SK-N-SH treated with all-trans-retinoic acid at 6 μM for 48 hours (cell line): ENCODE data around the gene C11orf58.

Experiments used
- ATAC-seq: fragments of 200-7000 bp; cut with Tn5 transposase; 3 replicates; pipeline ENCODE4 v1.9.1; 2020; ENCODE audit warnings: mild to moderate bottlenecking, moderate library complexity
- ARNTL ChIP-seq: fragments of 450-650 bp; formaldehyde crosslinking; IDR thresholded peaks from 2 replicates; pipeline ENCODE4 v1.5.0; 2020; ENCODE audit warnings: low read depth, mild to moderate bottlenecking, moderate library complexity, borderline replicate concordance
- BACH2 ChIP-seq: fragments of 250-450 bp; sonication (Bioruptor Pico); IDR thresholded peaks from 2 replicates; pipeline ENCODE4 v1.9.0; 2021; ENCODE audit warnings: mild to moderate bottlenecking, borderline replicate concordance
- CREB5 ChIP-seq: fragments of 250-450 bp; sonication (Bioruptor Pico); IDR thresholded peaks from 2 replicates; pipeline ENCODE4 v1.5.1; 2020; ENCODE audit warnings: low read depth, mild to moderate bottlenecking, moderate library complexity
- CSDC2 ChIP-seq: fragments of 250-450 bp; sonication (Bioruptor Pico); IDR thresholded peaks from 2 replicates; pipeline ENCODE4 v1.5.0; 2020; ENCODE audit warnings: mild to moderate bottlenecking, moderate library complexity
- CSRNP3 ChIP-seq: fragments of 250-450 bp; sonication (Bioruptor Pico); IDR thresholded peaks from 2 replicates; pipeline ENCODE4 v1.5.1; 2021; ENCODE audit warnings: mild to moderate bottlenecking, moderate library complexity
- ESRRG ChIP-seq: fragments of 250-450 bp; sonication (Bioruptor Pico); IDR thresholded peaks from 2 replicates; pipeline ENCODE4 v1.6.1; 2021; ENCODE audit warnings: mild to moderate bottlenecking
- GLIS3 ChIP-seq: fragments of 250-450 bp; sonication (Bioruptor Pico); IDR thresholded peaks from 2 replicates; pipeline ENCODE4 v1.5.0; 2020; ENCODE audit warnings: mild to moderate bottlenecking, moderate library complexity
- ISL1 ChIP-seq: fragments of 250-450 bp; sonication (Bioruptor Pico); IDR thresholded peaks from 2 replicates; pipeline ENCODE4 v2.1.2; 2022; ENCODE audit warnings: mild to moderate bottlenecking, moderate library complexity
- OSR1 ChIP-seq: fragments of 250-450 bp; sonication (Bioruptor Pico); IDR thresholded peaks from 2 replicates; pipeline ENCODE4 v1.8.0; 2022; ENCODE audit warnings: moderate library complexity, mild to moderate bottlenecking, inconsistent platforms
- PATZ1 ChIP-seq: fragments of 250-450 bp; sonication (Bioruptor Pico); IDR thresholded peaks from 2 replicates; pipeline ENCODE4 v1.8.0; 2020; ENCODE audit warnings: mild to moderate bottlenecking, moderate library complexity, borderline replicate concordance
- PPARA ChIP-seq: fragments of 250-450 bp; sonication (Bioruptor Pico); IDR thresholded peaks from 2 replicates; pipeline ENCODE4 v1.5.0; 2020; ENCODE audit warnings: mild to moderate bottlenecking, borderline replicate concordance
- RARB ChIP-seq: fragments of 250-450 bp; sonication (Bioruptor Pico); IDR thresholded peaks from 2 replicates; pipeline ENCODE4 v1.8.0; 2021; ENCODE audit warnings: mild to moderate bottlenecking, moderate library complexity
- TOX ChIP-seq: fragments of 250-450 bp; sonication (Bioruptor Pico); IDR thresholded peaks from 2 replicates; pipeline ENCODE4 v1.8.0; 2021; ENCODE audit warnings: mild to moderate bottlenecking, moderate library complexity, borderline replicate concordance
- TSHZ2 ChIP-seq: fragments of 250-450 bp; sonication (Bioruptor Pico); IDR thresholded peaks from 2 replicates; pipeline ENCODE4 v1.5.0; 2020; ENCODE audit warnings: mild to moderate bottlenecking, moderate library complexity
- ZC3H10 ChIP-seq: fragments of 250-450 bp; sonication (Bioruptor Pico); IDR thresholded peaks from 2 replicates; pipeline ENCODE4 v1.5.1; 2021; ENCODE audit warnings: mild to moderate bottlenecking, moderate library complexity
- ZFP3 ChIP-seq: fragments of 250-450 bp; sonication (Bioruptor Pico); IDR thresholded peaks from 2 replicates; pipeline ENCODE4 v1.5.0; 2020; ENCODE audit warnings: mild to moderate bottlenecking, moderate library complexity
- ZFP30 ChIP-seq: fragments of 450-650 bp; formaldehyde crosslinking; IDR thresholded peaks from 2 replicates; pipeline ENCODE4 v1.5.0; 2022; ENCODE audit warnings: mild to moderate bottlenecking, moderate library complexity
- ZNF565 ChIP-seq: fragments of 450-650 bp; formaldehyde crosslinking; conservative IDR thresholded peaks from 2 replicates; pipeline ENCODE4 v1.5.0; 2020; ENCODE audit warnings: low read depth, mild to moderate bottlenecking, moderate library complexity
- ZNF70 ChIP-seq: fragments of 450-650 bp; formaldehyde crosslinking; IDR thresholded peaks from 2 replicates; pipeline ENCODE4 v1.5.0; 2020; ENCODE audit warnings: mild to moderate bottlenecking, moderate library complexity
- ZNF8 ChIP-seq: fragments of 450-650 bp; formaldehyde crosslinking; IDR thresholded peaks from 2 replicates; pipeline ENCODE4 v1.5.0; 2020; ENCODE audit warnings: mild to moderate bottlenecking, moderate library complexity
- TF ChIP-seq, protein P1 (sequence below): fragments of 250-450 bp; sonication (Bioruptor Pico); IDR thresholded peaks from 2 replicates; pipeline ENCODE4 v1.8.0; 2021; ENCODE audit warnings: low read depth, mild to moderate bottlenecking, moderate library complexity, borderline replicate concordance

Gene C11orf58

DNA sequence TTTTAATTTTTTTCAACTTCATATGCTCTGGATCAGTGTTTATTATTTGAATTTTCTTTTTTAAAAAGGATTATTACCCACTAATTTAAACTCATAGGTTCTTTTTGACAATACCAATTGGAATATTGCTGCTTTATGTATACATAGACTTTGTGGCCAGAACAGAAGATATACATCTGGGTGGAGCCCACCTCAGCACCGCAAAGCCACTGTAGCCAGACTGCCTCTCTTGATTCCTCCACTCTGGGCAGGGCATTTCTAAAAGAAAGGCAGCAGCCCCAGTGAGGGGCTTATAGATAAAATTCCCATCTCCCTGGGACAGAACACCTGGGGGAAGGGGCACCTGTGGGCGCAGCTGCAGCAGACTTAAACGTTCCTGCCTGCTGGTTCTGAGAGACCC, 10.6 kb upstream of the C11orf58 start:
- TF ChIP-seq GLIS3 (CRISPR knock-in tag) (no peak), CSDC2 (CRISPR knock-in tag) (no peak), ZNF70 (CRISPR knock-in tag) (no peak), ZNF565 (CRISPR knock-in tag) (no peak), PPARA (CRISPR knock-in tag) (no peak), ZFP30 (CRISPR knock-in tag) (no peak), ISL1 (no peak), ZC3H10 (CRISPR knock-in tag) (no peak), ZNF8 (CRISPR knock-in tag) (no peak), RARB (CRISPR knock-in tag) (no peak), ZFP3 (no peak), OSR1 (no peak), ESRRG (no peak), BACH2 (CRISPR knock-in tag) (no peak)
- TF ChIP-seq, protein P1, sequence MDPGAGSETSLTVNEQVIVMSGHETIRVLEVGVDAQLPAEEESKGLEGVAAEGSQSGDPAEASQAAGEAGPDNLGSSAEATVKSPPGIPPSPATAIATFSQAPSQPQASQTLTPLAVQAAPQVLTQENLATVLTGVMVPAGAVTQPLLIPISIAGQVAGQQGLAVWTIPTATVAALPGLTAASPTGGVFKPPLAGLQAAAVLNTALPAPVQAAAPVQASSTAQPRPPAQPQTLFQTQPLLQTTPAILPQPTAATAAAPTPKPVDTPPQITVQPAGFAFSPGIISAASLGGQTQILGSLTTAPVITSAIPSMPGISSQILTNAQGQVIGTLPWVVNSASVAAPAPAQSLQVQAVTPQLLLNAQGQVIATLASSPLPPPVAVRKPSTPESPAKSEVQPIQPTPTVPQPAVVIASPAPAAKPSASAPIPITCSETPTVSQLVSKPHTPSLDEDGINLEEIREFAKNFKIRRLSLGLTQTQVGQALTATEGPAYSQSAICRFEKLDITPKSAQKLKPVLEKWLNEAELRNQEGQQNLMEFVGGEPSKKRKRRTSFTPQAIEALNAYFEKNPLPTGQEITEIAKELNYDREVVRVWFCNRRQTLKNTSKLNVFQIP = no peak
- no peak for ATAC-seq

DNA sequence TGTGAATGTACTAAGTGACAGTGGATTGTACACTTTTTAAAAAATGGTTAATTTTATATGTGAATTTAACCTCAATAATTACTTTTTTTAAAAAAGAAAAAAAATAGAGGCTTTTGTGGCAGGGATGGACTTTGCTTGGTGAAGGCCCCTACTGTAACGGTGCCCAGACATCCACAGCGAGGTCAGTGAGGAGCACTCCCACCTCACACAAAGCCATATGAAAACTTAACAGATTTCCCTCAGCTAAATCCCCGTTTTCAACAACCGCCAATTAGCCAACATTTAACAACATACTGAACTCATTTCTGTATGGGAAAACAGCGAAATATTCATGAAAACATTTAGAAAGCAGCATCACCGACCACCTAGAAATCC, 642 bp upstream of the C11orf58 start:
- ATAC-seq = peak; percentile 47
- TF ChIP-seq TOX (CRISPR knock-in tag) = no peak
- no peak for TF ChIP-seq PATZ1
- TF ChIP-seq BACH2 (CRISPR knock-in tag) = no peak
- no peak for TF ChIP-seq ARNTL (CRISPR knock-in tag)
- no peak for TF ChIP-seq ZFP3
- no peak for TF ChIP-seq ESRRG
- no peak for TF ChIP-seq TSHZ2
- no peak for TF ChIP-seq CSRNP3 (CRISPR knock-in tag)
- no peak for TF ChIP-seq CREB5 (CRISPR knock-in tag)

DNA sequence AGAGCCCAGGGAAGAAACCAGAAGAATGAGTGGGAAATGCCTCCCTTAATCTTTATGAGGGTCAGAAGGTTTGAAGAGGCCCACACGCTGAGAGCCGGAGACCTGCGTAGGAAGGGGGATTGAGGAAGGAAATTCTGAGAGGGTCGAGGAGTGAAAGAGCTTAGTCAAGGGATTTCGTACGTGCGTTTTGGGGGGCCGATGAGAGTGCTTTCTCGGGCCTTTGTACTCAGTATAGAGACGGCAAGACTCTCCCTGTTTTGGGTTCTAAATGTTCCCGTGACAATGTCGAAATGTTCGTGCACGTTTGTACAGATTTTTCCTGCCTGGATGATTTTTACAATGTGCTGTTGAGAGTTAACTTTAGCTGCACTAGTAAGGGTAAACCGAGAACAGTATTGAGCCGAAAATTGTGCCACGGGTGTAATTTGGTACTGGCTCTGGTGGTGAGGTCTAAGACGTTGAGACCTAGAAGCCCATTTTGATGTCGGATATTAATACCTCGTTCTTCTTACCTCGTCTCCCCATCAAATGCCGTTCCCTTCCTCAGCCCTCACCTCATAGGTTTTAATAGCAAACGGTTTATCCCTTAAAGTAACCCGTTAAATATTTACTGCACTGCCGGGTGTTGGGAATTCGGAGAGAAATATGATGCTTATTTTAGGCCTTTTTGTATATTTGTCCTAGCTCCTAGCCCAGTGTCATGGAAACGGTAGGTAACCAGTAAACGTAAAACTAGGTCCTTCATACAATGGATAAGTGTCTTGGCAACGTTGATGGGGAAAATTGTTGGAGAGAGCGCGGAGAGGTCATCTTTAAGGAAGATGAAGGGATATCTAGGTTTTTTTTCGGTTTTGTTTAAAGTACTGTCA, 734 bp downstream of the C11orf58 start:
- ATAC-seq = no peak
- TF ChIP-seq, protein P1 = no peak
- TF ChIP-seq BACH2 (CRISPR knock-in tag) (no peak), GLIS3 (CRISPR knock-in tag) (no peak), CSRNP3 (CRISPR knock-in tag) (no peak), ZC3H10 (CRISPR knock-in tag) (no peak), TSHZ2 (no peak), ZFP30 (CRISPR knock-in tag) (no peak), ISL1 (no peak), ZNF565 (CRISPR knock-in tag) (no peak), CSDC2 (CRISPR knock-in tag) (no peak), PPARA (CRISPR knock-in tag) (no peak), TOX (CRISPR knock-in tag) (no peak)
